HepG2 (cell line): Measurements from ENCODE around the gene TCF25. TPM values are rescaled to one million over a fixed set of nuclear protein-coding genes. Genes with fewer than 3 reads are reported as not detected.

Source experiments
- AGO1 ChIP-seq: fragments of 200-400 bp; formaldehyde crosslinking; IDR thresholded peaks from 2 replicates; pipeline ENCODE4 v1.6.1; 2017; ENCODE audit warnings: mild to moderate bottlenecking, low read depth, low read length, moderate library complexity; ENCODE audit not compliant: poor library complexity, severe bottlenecking
- HDAC1 ChIP-seq: sonication (generic); formaldehyde crosslinking; IDR thresholded peaks from 2 replicates; pipeline ENCODE4 v1.5.1; 2020; ENCODE audit warnings: mild to moderate bottlenecking, missing genetic modification reagents
- KMT2B ChIP-seq: IDR thresholded peaks from 2 replicates; pipeline ENCODE4 v1.6.1; 2016; ENCODE audit warnings: missing genetic modification reagents, missing compliant biosample characterization
- NCOA1 ChIP-seq: sonication (generic); formaldehyde crosslinking; IDR thresholded peaks from 2 replicates; pipeline ENCODE4 v1.9.0; 2021; ENCODE audit warnings: missing genetic modification reagents
- NFYC ChIP-seq: IDR thresholded peaks from 2 replicates; pipeline ENCODE4 v1.6.1; 2016; ENCODE audit warnings: missing genetic modification reagents, missing compliant biosample characterization
- NR2F6 ChIP-seq, 2 experiments: IDR thresholded peaks; 2 replicates each; pipeline ENCODE4 v1.6.1; 2016; ENCODE audit warnings: antibody characterized with exemption in 1 of 2, mild to moderate bottlenecking in 1 of 2
- SALL1 ChIP-seq: sonication (generic); formaldehyde crosslinking; IDR thresholded peaks from 2 replicates; pipeline ENCODE4 v1.8.0; 2022; ENCODE audit warnings: mild to moderate bottlenecking, missing genetic modification reagents
- SIX4 ChIP-seq: sonication (generic); formaldehyde crosslinking; IDR thresholded peaks from 2 replicates; pipeline ENCODE4 v1.4.0; 2020; ENCODE audit warnings: missing genetic modification reagents
- SMARCC2 ChIP-seq: fragments of 450-650 bp; IDR thresholded peaks from 2 replicates; pipeline ENCODE4 v1.6.1; 2017; ENCODE audit warnings: antibody characterized with exemption, mild to moderate bottlenecking
- SRSF9 ChIP-seq: fragments of 200-400 bp; formaldehyde crosslinking; IDR thresholded peaks from 2 replicates; pipeline ENCODE4 v1.6.1; 2018; ENCODE audit warnings: borderline replicate concordance, mild to moderate bottlenecking, low read depth, low read length; ENCODE audit not compliant: insufficient read depth, poor library complexity, severe bottlenecking
- ZBTB1 ChIP-seq: sonication (generic); formaldehyde crosslinking; IDR thresholded peaks from 2 replicates; pipeline ENCODE4 v1.4.0; 2020; ENCODE audit warnings: missing genetic modification reagents, borderline replicate concordance
- ZNF143 ChIP-seq: sonication (generic); formaldehyde crosslinking; IDR thresholded peaks from 2 replicates; pipeline ENCODE4 v1.4.0; 2020; ENCODE audit warnings: missing genetic modification reagents
- ZNF282 ChIP-seq: fragments of 450-650 bp; IDR thresholded peaks from 2 replicates; pipeline ENCODE4 v1.6.1; 2018; ENCODE audit not compliant: partially characterized antibody
- ZNF292 ChIP-seq: sonication (generic); formaldehyde crosslinking; IDR thresholded peaks from 2 replicates; pipeline ENCODE4 v1.8.1; 2022; ENCODE audit warnings: mild to moderate bottlenecking, low read depth, missing genetic modification reagents, borderline replicate concordance
- ZNF570 ChIP-seq: sonication (generic); formaldehyde crosslinking; IDR thresholded peaks from 2 replicates; pipeline ENCODE4 v1.4.0; 2020; ENCODE audit warnings: mild to moderate bottlenecking, missing genetic modification reagents, borderline replicate concordance
- ZNF670 ChIP-seq: sonication (generic); formaldehyde crosslinking; IDR thresholded peaks from 2 replicates; pipeline ENCODE4 v1.8.0; 2022; ENCODE audit warnings: mild to moderate bottlenecking, missing genetic modification reagents, borderline replicate concordance
- ZNF75D ChIP-seq: sonication (generic); formaldehyde crosslinking; IDR thresholded peaks from 2 replicates; pipeline ENCODE4 v1.8.1; 2023; ENCODE audit warnings: missing genetic modification reagents, mild to moderate bottlenecking, borderline replicate concordance
- ZNF777 ChIP-seq: sonication (generic); formaldehyde crosslinking; IDR thresholded peaks from 2 replicates; pipeline ENCODE4 v1.4.0; 2020; ENCODE audit warnings: missing genetic modification reagents
- polyA plus RNA-seq, 8 experiments: library from polyadenylated mRNA; depleted of rRNA in 3 of 8; stranded (reverse) in 7 of 8; unstranded in 1 of 8; fragments of >200 nt; fragmentation: Illumina TruSeq in 4 of 8; extraction: Trizol in 4 of 8; gene quantifications; 2 replicates each; pipeline versions ENCODE4 v1.2.1 to v1.2.3, GENCODE V29; 2011 to 2016; ENCODE audit warnings: low read depth in 4 of 8, missing spikeins in 1 of 8, mixed read lengths in 1 of 8; ENCODE audit not compliant: insufficient read depth in 1 of 8
- total RNA-seq, 5 experiments: library from RNA; depleted of rRNA; stranded (reverse); fragments of >200 nt; fragmentation: Illumina TruSeq; extraction: Trizol; gene quantifications; 2 replicates each; pipeline ENCODE4 v1.2.3, GENCODE V29; 2016; ENCODE audit warnings: low read depth in 1 of 5
- TF ChIP-seq, protein P1 (sequence below): IDR thresholded peaks from 2 replicates; pipeline ENCODE4 v1.4.0; 2020; ENCODE audit warnings: mild to moderate bottlenecking, missing genetic modification reagents
- TF ChIP-seq, protein P2 (sequence below): sonication (generic); formaldehyde crosslinking; IDR thresholded peaks from 2 replicates; pipeline ENCODE4 v1.4.0; 2020; ENCODE audit warnings: mild to moderate bottlenecking, low read depth, missing genetic modification reagents
- TF ChIP-seq, protein P3 (sequence below): sonication (generic); formaldehyde crosslinking; IDR thresholded peaks from 2 replicates; pipeline ENCODE4 v1.4.0; 2020; ENCODE audit warnings: missing genetic modification reagents
- TF ChIP-seq, protein P4 (sequence below), 2 experiments: IDR thresholded peaks; 2 replicates each; pipeline ENCODE4 v1.6.1; 2011 to 2012; ENCODE audit warnings: low read length in 2 of 2, borderline replicate concordance in 1 of 2, low read depth in 1 of 2, mild to moderate bottlenecking in 1 of 2, moderate library complexity in 1 of 2

TCF25 gene
- total and polyA plus RNA-seq, 2 of the 13 experiments (the other 11 are each of a cell fraction or from before 2014, with no cell fraction given), result 138 to 206 TPM

DNA sequence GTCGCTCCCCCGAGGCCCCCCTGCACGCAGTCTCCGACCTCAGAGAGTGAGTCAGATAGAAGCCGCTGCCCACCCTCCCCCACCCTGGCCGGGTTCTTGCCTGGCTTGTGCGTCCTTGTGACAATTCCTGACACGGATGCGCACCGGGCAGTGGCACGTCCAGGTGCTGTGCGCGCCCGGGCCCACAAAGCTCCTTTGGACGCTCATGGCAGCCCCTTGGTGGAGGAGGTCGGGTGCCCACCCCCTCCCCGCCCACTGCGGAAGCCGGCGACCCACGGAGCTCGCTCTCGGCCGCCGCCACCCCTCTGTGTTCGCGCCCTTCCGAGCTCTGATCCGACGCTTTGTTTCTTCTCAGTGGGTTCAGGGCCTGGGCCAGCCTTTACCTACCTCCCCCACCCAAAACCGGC is 49.1 kb downstream of the TCF25 start (continued):
- TF ChIP-seq, protein P1, sequence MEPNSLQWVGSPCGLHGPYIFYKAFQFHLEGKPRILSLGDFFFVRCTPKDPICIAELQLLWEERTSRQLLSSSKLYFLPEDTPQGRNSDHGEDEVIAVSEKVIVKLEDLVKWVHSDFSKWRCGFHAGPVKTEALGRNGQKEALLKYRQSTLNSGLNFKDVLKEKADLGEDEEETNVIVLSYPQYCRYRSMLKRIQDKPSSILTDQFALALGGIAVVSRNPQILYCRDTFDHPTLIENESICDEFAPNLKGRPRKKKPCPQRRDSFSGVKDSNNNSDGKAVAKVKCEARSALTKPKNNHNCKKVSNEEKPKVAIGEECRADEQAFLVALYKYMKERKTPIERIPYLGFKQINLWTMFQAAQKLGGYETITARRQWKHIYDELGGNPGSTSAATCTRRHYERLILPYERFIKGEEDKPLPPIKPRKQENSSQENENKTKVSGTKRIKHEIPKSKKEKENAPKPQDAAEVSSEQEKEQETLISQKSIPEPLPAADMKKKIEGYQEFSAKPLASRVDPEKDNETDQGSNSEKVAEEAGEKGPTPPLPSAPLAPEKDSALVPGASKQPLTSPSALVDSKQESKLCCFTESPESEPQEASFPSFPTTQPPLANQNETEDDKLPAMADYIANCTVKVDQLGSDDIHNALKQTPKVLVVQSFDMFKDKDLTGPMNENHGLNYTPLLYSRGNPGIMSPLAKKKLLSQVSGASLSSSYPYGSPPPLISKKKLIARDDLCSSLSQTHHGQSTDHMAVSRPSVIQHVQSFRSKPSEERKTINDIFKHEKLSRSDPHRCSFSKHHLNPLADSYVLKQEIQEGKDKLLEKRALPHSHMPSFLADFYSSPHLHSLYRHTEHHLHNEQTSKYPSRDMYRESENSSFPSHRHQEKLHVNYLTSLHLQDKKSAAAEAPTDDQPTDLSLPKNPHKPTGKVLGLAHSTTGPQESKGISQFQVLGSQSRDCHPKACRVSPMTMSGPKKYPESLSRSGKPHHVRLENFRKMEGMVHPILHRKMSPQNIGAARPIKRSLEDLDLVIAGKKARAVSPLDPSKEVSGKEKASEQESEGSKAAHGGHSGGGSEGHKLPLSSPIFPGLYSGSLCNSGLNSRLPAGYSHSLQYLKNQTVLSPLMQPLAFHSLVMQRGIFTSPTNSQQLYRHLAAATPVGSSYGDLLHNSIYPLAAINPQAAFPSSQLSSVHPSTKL (CRISPR knock-in tag), result peak; percentile 36
- TF ChIP-seq HDAC1 (CRISPR knock-in tag), result peak; percentile 83; the same call in 1 of the 2 replicates
- no peak for TF ChIP-seq SRSF9
- TF ChIP-seq SIX4 (CRISPR knock-in tag), result no peak
- TF ChIP-seq, protein P2, sequence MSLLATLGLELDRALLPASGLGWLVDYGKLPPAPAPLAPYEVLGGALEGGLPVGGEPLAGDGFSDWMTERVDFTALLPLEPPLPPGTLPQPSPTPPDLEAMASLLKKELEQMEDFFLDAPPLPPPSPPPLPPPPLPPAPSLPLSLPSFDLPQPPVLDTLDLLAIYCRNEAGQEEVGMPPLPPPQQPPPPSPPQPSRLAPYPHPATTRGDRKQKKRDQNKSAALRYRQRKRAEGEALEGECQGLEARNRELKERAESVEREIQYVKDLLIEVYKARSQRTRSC (CRISPR knock-in tag), result no peak
- TF ChIP-seq KMT2B, result no peak
- TF ChIP-seq ZNF75D (CRISPR knock-in tag), result no peak
- TF ChIP-seq SALL1 (CRISPR knock-in tag), result peak; percentile 56
- TF ChIP-seq AGO1, result no peak
- no peak for TF ChIP-seq ZBTB1 (CRISPR knock-in tag)
- TF ChIP-seq, protein P3, sequence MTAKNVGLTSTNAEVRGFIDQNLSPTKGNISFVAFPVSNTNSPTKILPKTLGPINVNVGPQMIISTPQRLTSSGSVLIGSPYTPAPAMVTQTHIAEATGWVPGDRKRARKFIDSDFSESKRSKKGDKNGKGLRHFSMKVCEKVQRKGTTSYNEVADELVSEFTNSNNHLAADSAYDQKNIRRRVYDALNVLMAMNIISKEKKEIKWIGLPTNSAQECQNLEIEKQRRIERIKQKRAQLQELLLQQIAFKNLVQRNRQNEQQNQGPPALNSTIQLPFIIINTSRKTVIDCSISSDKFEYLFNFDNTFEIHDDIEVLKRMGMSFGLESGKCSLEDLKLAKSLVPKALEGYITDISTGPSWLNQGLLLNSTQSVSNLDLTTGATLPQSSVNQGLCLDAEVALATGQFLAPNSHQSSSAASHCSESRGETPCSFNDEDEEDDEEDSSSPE, result no peak
- TF ChIP-seq SMARCC2, result no peak
- no peak for TF ChIP-seq NR2F6 (IDR thresholded peaks at IDR 0.05)
- TF ChIP-seq NR2F6 (CRISPR knock-in tag; IDR thresholded peaks at IDR 0.05), result peak; percentile 17; the same call in 1 of the 2 replicates
- TF ChIP-seq, protein P4, sequence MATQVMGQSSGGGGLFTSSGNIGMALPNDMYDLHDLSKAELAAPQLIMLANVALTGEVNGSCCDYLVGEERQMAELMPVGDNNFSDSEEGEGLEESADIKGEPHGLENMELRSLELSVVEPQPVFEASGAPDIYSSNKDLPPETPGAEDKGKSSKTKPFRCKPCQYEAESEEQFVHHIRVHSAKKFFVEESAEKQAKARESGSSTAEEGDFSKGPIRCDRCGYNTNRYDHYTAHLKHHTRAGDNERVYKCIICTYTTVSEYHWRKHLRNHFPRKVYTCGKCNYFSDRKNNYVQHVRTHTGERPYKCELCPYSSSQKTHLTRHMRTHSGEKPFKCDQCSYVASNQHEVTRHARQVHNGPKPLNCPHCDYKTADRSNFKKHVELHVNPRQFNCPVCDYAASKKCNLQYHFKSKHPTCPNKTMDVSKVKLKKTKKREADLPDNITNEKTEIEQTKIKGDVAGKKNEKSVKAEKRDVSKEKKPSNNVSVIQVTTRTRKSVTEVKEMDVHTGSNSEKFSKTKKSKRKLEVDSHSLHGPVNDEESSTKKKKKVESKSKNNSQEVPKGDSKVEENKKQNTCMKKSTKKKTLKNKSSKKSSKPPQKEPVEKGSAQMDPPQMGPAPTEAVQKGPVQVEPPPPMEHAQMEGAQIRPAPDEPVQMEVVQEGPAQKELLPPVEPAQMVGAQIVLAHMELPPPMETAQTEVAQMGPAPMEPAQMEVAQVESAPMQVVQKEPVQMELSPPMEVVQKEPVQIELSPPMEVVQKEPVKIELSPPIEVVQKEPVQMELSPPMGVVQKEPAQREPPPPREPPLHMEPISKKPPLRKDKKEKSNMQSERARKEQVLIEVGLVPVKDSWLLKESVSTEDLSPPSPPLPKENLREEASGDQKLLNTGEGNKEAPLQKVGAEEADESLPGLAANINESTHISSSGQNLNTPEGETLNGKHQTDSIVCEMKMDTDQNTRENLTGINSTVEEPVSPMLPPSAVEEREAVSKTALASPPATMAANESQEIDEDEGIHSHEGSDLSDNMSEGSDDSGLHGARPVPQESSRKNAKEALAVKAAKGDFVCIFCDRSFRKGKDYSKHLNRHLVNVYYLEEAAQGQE (IDR thresholded peaks at IDR 0.05; ENCODE audit: borderline replicate concordance in 1 of 2, low read depth in 1 of 2, low read length in 2 of 2), result no peak; a peak in 1 of 4 replicates
- TF ChIP-seq ZNF282, result no peak
- TF ChIP-seq ZNF143 (CRISPR knock-in tag), result no peak; the same call in none of the 2 replicates
- TF ChIP-seq NCOA1, result no peak
- TF ChIP-seq ZNF292 (CRISPR knock-in tag), result peak; percentile 76; the same call in 1 of the 2 replicates
- TF ChIP-seq ZNF670 (CRISPR knock-in tag), result peak; percentile 79; the same call in 1 of the 2 replicates
- no peak for TF ChIP-seq ZNF777 (CRISPR knock-in tag)
- TF ChIP-seq ZNF570 (CRISPR knock-in tag), result no peak
- TF ChIP-seq NFYC (CRISPR knock-in tag), result peak; percentile 10; the same call in 1 of the 2 replicates
